Activated CD4-positive, CD25-positive, alpha-beta regulatory T cell treated with anti-CD3 and anti-CD28 coated beads, Interleukin-2, amount 50 U/mL, for 72 hours (primary cell): ENCODE results near the gene PELI3.

Experiments
- DNase-seq: peaks from one replicate; pipeline ENCODE4 v3.0.0; 2021

The PELI3 gene

GRCh38 chr11:66510271-66510989 lies 43.7 kb downstream of the PELI3 start, which contains the start of gene BBS1:
Gene BBS1, plus strand, starts transcription at chr11:66510635. Its CDS starts 25 bp downstream, at chr11:66510660.
- peak; percentile 82 for DNase-seq

DNA sequence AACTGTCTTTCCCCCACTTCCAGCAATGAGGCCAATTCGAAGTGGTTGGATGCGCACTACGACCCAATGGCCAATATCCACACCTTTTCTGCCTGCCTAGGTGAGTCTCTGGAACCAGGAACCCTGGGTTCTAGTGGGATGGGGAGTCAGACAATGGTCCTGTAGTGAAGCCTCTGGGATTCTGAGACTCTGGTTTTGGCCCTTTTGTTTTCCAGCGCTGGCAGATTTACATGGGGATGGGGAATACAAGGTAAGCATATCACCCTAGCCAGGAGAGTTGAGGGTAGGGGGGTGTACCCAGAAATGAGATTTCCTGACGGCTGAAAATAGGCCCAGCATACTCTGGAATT lies 44.3 kb downstream of the PELI3 start:
- DNase-seq = no peak

GRCh38 chr11:66523611-66524010 lies 56.9 kb downstream of the PELI3 start:
- DNase-seq = no peak

DNA sequence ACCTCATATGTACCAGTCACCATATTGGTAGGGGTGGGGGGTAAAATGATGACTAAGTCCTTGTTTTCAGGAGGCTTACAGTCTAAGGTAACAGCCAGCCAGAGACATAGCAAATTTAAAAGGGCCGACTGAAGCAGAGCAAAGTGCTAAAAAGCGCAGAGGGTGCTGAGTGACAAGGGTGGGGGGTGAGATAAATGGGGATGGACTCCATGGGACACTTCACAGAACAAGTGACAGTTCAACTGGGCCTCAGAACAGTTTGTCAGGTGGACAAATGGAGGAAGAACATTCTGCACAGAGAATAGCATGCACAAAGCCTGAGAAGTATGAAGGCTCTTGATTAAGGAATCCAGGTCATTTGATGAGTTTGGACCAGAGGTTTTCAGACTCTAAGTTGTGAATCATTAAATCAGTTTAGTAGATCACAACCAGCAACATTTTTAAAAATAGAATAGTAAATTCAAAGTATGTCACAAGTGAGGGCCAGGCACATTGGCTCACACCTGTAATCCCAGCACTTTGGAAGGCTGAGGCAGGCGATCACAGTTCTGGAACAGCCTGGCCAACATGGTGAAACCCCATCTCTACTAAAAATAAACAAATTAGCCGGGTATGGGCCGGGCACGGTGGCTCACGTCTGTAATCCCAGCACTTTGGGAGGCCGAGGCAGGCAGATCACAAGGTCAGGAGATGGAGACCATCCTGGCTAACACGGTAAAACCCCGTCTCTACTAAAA lies 57.8 kb downstream of the PELI3 start:
- DNase-seq = no peak
